Psoas muscle (tissue), 8 donors: Measurements from ENCODE around the gene POFUT2. TPM values are rescaled to one million over a fixed set of nuclear protein-coding genes. Genes with fewer than 3 reads are reported as not detected.

Experiments used
- ATAC-seq, 4 donors: fragments of 200-7000 bp; cut with Tn5 transposase; one replicate each; pipeline ENCODE4 v1.9.1; 2020; ENCODE audit warnings: moderate library complexity in 3 of 4, mild to moderate bottlenecking in 2 of 4
- DNase-seq, 2 donors: peaks; one replicate each; pipeline ENCODE4 v3.0.0-alpha.2; 2020
- H3K27ac ChIP-seq: fragments of 200-600 bp; one replicate; pipeline ENCODE4 v1.8.0; 2022
- H3K27me3 ChIP-seq, 3 donors: fragments of 200-600 bp in 1 of 3; one replicate each; pipeline versions ENCODE4 v1.6.1 to v1.8.0; 2013 to 2022; ENCODE audit warnings: low read length in 2 of 3, mild to moderate bottlenecking in 2 of 3, moderate library complexity in 1 of 3; ENCODE audit not compliant: insufficient read depth in 3 of 3
- H3K36me3 ChIP-seq, 2 donors: fragments of 200-600 bp in 1 of 2; one replicate each; pipeline versions ENCODE4 v1.6.1 to v1.8.0; 2013 to 2022; ENCODE audit warnings: low read depth in 1 of 2, mild to moderate bottlenecking in 1 of 2, moderate library complexity in 1 of 2; ENCODE audit not compliant: insufficient read depth in 1 of 2
- H3K4me1 ChIP-seq: fragments of 200-600 bp; one replicate; pipeline ENCODE4 v1.8.0; 2022
- H3K4me3 ChIP-seq: fragments of 200-600 bp; one replicate; pipeline ENCODE4 v1.8.0; 2022; ENCODE audit warnings: mild to moderate bottlenecking
- H3K9me3 ChIP-seq: fragments of 200-600 bp; one replicate; pipeline ENCODE4 v1.8.0; 2022
- CTCF ChIP-seq: fragments of 200-600 bp; IDR thresholded peaks from one replicate; pipeline ENCODE4 v1.8.0; 2022; ENCODE audit warnings: antibody characterized with exemption
- WGBS, 3 donors: extraction: QIAGEN DNeasy Blood & Tissue Kit; methylation state at CpG; one replicate each; pipeline versions ENCODE4 v1.1.6 to v1.1.7; 2013; 5-methylcytosine and 5-hydroxymethylcytosine counted together
- intact Hi-C, 2 donors: fragments of 100-400 bp; cut with DNase I; formaldehyde crosslinking; loops; one replicate each; pipeline versions ENCODE4 v1.11.0 to v1.14.2; 2022
- polyA plus RNA-seq, 3 donors: library from polyadenylated mRNA; stranded (reverse); fragments of 200-250 nt; gene quantifications; one replicate each; pipeline ENCODE4 v1.2.3, GENCODE V29; 2013
- total RNA-seq, 4 donors: library from RNA; stranded (reverse); fragmentation: NEBNext Ultra II Directional in 2 of 4; extraction: Animal tissue kit (Norgen Biotek cat#: 25700) in 2 of 4; gene quantifications; one replicate each; pipeline versions ENCODE4 v1.2.1 to v1.2.4, GENCODE V29; 2021 to 2023
- donor health status: healthy with polysubstance abuse.
- donor health status: DM: no; HTN: no; CAD: no; lungs with moderate emphysema.
- donor health status: Bipolar disorder and iron deficiency.
- donor health status: healthy.
- donor health status: DM: yes; HTN: yes; CAD: no.
- donor health status: DM: no; HTN: no; CAD: no.
- donor health status: DM: no; HTN: no; CAD: no.
- donor health status: DM: yes; HTN: yes; CAD: no.

POFUT2 gene
- total and polyA plus RNA-seq, 7 donors, result 5.6 to 13.9 (median 10.8) TPM

- TF ChIP-seq CTCF, result no peak
- Histone ChIP-seq H3K27ac (no peak overlapping the region), H3K4me3 (no peak overlapping the region), H3K4me1 (no peaks in the 10 kb centered on the region), H3K27me3 (peaks cover 0 to 55% (median 12%) of the 10 kb centered on the region in 3 donors), H3K36me3 (no peaks in the 10 kb centered on the region), H3K9me3 (no peaks in the 10 kb centered on the region)
- intact Hi-C loops, result no loop called here
- no peak for ATAC-seq
- DNase-seq, result no peak
- WGBS, 3 donors, result 96 to 97% (median 97%) methylated on average over 6 of the region's 6 CpGs
Observed at GRCh38 chr21:45249626-45250025, 38.1 kb downstream of the POFUT2 start.

GRCh38 chr21:45248893-45249381, 38.8 kb downstream of the POFUT2 start:
- intact Hi-C loops, result no loop called here
- 25 to 34% (median 26%) methylated on average over 14 of the region's 14 CpGs for WGBS, 3 donors
- peaks cover 0 to 50% (median 12%) of the 10 kb centered on the region in 3 donors for H3K27me3 ChIP-seq
- no peaks in the 10 kb centered on the region for H3K4me1 ChIP-seq
- no peak overlapping the region for H3K27ac ChIP-seq
- DNase-seq (peak in 1 of 2 donors; percentile 56), ATAC-seq (peak in 2 of 4 donors; percentile 20 to 43)
- no peaks in the 10 kb centered on the region for H3K9me3 ChIP-seq
- H3K36me3 ChIP-seq, result no peaks in the 10 kb centered on the region
- no peak for TF ChIP-seq CTCF
- H3K4me3 ChIP-seq, result no peak overlapping the region

GRCh38 chr21:45248301-45248892, 39.3 kb downstream of the POFUT2 start:
- no peak for ATAC-seq
- Histone ChIP-seq H3K27ac (no peak overlapping the region), H3K27me3 (peaks cover 0 to 52% (median 12%) of the 10 kb centered on the region in 3 donors), H3K9me3 (no peaks in the 10 kb centered on the region), H3K4me1 (no peaks in the 10 kb centered on the region), H3K36me3 (no peaks in the 10 kb centered on the region), H3K4me3 (no peak overlapping the region)
- WGBS, 3 donors, result 34 to 36% (median 34%) methylated on average over 13 of the region's 13 CpGs
- no peak for TF ChIP-seq CTCF
- intact Hi-C loops, result no loop called here
- DNase-seq, result no peak

GRCh38 chr21:45246386-45247320, 41.0 kb downstream of the POFUT2 start:
- DNase-seq, result no peak
- TF ChIP-seq CTCF, result no peak
- Histone ChIP-seq H3K4me1 (no peaks in the 10 kb centered on the region), H3K9me3 (peaks cover under 1% of the 10 kb centered on the region), H3K4me3 (no peak overlapping the region), H3K27me3 (peaks cover 0 to 46% (median 8%) of the 10 kb centered on the region in 3 donors), H3K27ac (no peak overlapping the region), H3K36me3 (no peaks in the 10 kb centered on the region)
- no peak for ATAC-seq
- 73 to 75% (median 75%) methylated on average over 20 of the region's 20 CpGs for WGBS, 3 donors
- intact Hi-C loops, result no loop called here
